WTC11 (cell line): ENCODE data around the gene FABP7.

Experiments
- CTCF ChIP-seq: fragments of 200-600 bp; IDR thresholded peaks from 2 replicates; pipeline ENCODE4 v1.8.0; 2022; ENCODE audit warnings: antibody characterized with exemption
- HMGXB4 ChIP-seq: sonication (generic); formaldehyde crosslinking; IDR thresholded peaks from 2 replicates; pipeline ENCODE4 v1.8.1; 2023; ENCODE audit warnings: mild to moderate bottlenecking, moderate library complexity, missing genetic modification reagents
- TEAD4 ChIP-seq: sonication (generic); formaldehyde crosslinking; IDR thresholded peaks from 2 replicates; pipeline ENCODE4 v1.8.0; 2022; ENCODE audit warnings: mild to moderate bottlenecking, missing genetic modification reagents
- ZNF121 ChIP-seq: sonication (generic); formaldehyde crosslinking; IDR thresholded peaks from 2 replicates; pipeline ENCODE4 v1.8.0; 2023; ENCODE audit warnings: missing genetic modification reagents

- TF ChIP-seq CTCF (no peak), HMGXB4 (no peak), TEAD4 (CRISPR knock-in tag) (no peak), ZNF121 (CRISPR knock-in tag) (no peak)
Observed at GRCh38 chr6:122755901-122756300, 23.6 kb upstream of the FABP7 start.
